MM.1S (cell line): ENCODE measurements around the gene CEACAM19.

Experiments
- EZH2phosphoT487 ChIP-seq: fragments of 300-600 bp; sonication (generic); IDR thresholded peaks from 2 replicates; pipeline ENCODE4 v1.6.1; 2018; ENCODE audit warnings: antibody characterized with exemption, low read length
- TF ChIP-seq, protein P1 (sequence below): fragments of 300-600 bp; sonication (generic); IDR thresholded peaks from 2 replicates; pipeline ENCODE4 v1.5.1; 2016; ENCODE audit warnings: antibody characterized with exemption, low read length, mixed read lengths

- TF ChIP-seq, protein P1, sequence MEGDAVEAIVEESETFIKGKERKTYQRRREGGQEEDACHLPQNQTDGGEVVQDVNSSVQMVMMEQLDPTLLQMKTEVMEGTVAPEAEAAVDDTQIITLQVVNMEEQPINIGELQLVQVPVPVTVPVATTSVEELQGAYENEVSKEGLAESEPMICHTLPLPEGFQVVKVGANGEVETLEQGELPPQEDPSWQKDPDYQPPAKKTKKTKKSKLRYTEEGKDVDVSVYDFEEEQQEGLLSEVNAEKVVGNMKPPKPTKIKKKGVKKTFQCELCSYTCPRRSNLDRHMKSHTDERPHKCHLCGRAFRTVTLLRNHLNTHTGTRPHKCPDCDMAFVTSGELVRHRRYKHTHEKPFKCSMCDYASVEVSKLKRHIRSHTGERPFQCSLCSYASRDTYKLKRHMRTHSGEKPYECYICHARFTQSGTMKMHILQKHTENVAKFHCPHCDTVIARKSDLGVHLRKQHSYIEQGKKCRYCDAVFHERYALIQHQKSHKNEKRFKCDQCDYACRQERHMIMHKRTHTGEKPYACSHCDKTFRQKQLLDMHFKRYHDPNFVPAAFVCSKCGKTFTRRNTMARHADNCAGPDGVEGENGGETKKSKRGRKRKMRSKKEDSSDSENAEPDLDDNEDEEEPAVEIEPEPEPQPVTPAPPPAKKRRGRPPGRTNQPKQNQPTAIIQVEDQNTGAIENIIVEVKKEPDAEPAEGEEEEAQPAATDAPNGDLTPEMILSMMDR = peak; percentile 92
- no peak for TF ChIP-seq EZH2phosphoT487
Measured at GRCh38 chr19:44657211-44657921, 13.9 kb upstream of the CEACAM19 start.
